ENCODE results near the gene CD81. TPM values are rescaled to one million over a fixed set of nuclear protein-coding genes. Genes with fewer than 3 reads are reported as not detected.
"Not testable (repeated sequence)": the region's sequence is repeated elsewhere in the genome, so short reads cannot be mapped to it uniquely, and the experiment has no call there.

CD81 gene
- total RNA-seq, 1 experiment from 2014 or later, result 296 TPM

DNA sequence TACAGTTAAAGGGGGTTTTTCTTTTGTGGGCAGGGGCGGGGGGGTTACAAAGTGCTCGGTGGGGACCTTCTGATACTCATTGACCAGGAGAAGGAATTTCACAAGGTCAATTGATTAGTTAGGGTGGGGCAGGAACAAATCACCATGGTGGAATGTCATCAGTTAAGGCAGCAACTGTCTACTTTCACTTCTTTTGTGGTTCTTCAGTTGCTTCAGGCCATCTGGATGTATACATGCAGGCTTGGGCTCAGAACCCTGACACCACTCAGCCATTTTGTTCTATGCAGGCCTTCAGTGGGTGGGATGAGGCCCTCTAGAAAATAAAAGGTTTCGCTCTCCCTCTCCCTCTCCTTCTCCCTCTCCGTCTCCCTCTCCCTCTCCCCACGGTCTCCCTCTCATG is 45.7 kb upstream of the CD81 start:
- TF ChIP-seq CBX3 (IDR thresholded peaks at IDR 0.05; ENCODE audit: low read depth) (peak; percentile 61; the same call in 1 of the 2 replicates), EZH2phosphoT487 (IDR thresholded peaks at IDR 0.05; ENCODE audit: borderline replicate concordance) (no peak)
- POLR2A ChIA-PET, result no interaction called here
- ATAC-seq (no peak), DNase-seq (ENCODE audit: low read depth, low spot score) (no peak)
- Histone ChIP-seq H3K9me2 (ENCODE audit: insufficient read depth) (no peaks in the 10 kb centered on the region), H3K4me2 (ENCODE audit: low read length) (no peak overlapping the region), H3K9ac (ENCODE audit: low read length) (no peak overlapping the region), H4K20me1 (ENCODE audit: insufficient read depth) (no peaks in the 10 kb centered on the region), H3K36me3 (ENCODE audit: control insufficient read depth in 1 of 2, insufficient read depth in 2 of 2, low read length in 2 of 2) (no peaks in the 10 kb centered on the region), H2AFZ (ENCODE audit: low read depth, low read length, poor library complexity, severe bottlenecking) (no peak overlapping the region), H3K27me3 (ENCODE audit: insufficient read depth, low read length) (no peaks in the 10 kb centered on the region; the same call in 1 of the 2 replicates), H3K9me3 (ENCODE audit: control insufficient read depth in 1 of 2, insufficient read depth in 1 of 2, low read depth in 1 of 2, low read length in 2 of 2) (peaks cover 0 to 4% of the 10 kb centered on the region in 2 experiments; a peak in 1 of 4 replicates), H3K79me2 (ENCODE audit: insufficient read depth, low read length) (no peaks in the 10 kb centered on the region), H3K4me3 (replicated peaks in 1 of 2; ENCODE audit: low read depth in 1 of 2, low read length in 2 of 2) (no peak overlapping the region), H3K4me1 (ENCODE audit: control insufficient read depth in 1 of 2, insufficient read depth in 2 of 2, low read length in 2 of 2) (no peaks in the 10 kb centered on the region), H3K27ac (ENCODE audit: low read depth, low read length) (no peak overlapping the region)
- RAD21 ChIA-PET (ENCODE audit: low non-redundant PET in 1 of 2, low total read pairs in 2 of 2, uncharacterized antibody in 2 of 2, unreplicated experiment in 2 of 2), result no interaction called here
- intact Hi-C loops (cut with micrococcal nuclease), result no loop called here
- no TSS peak for BruUV-seq (replicated peaks)
- CTCF ChIA-PET, result no interaction called here

DNA sequence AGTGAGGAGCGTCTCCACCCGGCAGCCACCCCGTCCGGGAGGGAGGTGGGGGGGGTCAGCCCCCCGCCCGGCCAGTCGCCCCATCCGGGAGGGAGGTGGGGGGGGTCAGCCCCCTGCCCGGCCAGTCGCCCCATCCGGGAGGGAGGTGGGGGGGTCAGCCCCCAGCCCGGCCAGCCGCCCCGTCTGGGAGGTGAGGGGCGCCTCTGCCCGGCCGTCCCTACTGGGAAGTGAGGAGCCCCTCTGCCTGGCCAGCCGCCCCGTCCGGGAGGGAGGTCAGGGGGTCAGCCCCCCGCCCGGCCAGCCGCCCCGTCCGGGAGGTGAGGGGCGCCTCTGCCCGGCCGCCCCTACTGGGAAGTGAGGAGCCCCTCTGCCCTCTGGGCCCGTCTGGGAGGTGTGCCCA is 44.5 kb upstream of the CD81 start:
- H3K27me3 ChIP-seq (ENCODE audit: insufficient read depth, low read length); DNase-seq (ENCODE audit: low read depth, low spot score): not testable (repeated sequence)

DNA sequence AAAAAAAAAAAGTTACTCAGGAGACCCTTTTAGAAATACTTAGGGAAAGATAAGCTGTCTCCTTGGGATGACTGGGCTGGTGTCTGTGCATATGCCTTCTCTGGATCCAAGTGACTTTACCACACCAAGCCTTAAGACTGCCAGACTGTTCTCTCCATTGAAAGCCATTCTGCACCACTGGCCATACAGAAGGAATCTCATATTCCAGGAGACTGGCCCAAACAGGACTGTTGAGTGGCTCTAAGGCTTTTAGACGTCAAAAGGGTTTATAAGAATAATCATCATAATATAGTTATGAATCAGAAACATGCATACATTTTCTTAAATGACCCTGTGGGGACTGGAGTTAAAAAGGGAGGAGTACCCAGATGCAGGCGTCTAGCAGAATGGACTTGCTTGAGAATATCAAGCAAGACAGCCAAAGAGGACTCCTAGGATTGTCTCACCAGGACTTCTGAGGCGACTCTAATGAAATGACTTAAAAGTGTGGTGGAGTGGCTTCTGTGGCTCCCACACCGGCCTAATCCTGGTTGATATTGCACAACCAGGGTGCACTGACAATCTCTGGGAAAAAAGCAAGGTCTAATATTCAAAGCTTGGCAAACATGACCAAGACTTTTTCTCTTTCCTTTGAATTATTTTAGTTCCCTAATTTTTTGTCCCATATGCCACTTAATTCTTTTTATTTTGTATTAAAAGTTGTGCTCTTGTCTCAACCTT is 43.5 kb upstream of the CD81 start:
- POLR2A ChIA-PET; RAD21 ChIA-PET (ENCODE audit: low non-redundant PET in 1 of 2, low total read pairs in 2 of 2, uncharacterized antibody in 2 of 2, unreplicated experiment in 2 of 2); intact Hi-C loops (cut with micrococcal nuclease); H3K79me2 ChIP-seq (ENCODE audit: insufficient read depth, low read length); H3K4me2 ChIP-seq (ENCODE audit: low read length); H3K27ac ChIP-seq (ENCODE audit: low read depth, low read length); DNase-seq (ENCODE audit: low read depth, low spot score); BruUV-seq (replicated peaks); CTCF ChIA-PET; H3K36me3 ChIP-seq (ENCODE audit: control insufficient read depth in 1 of 2, insufficient read depth in 2 of 2, low read length in 2 of 2); H3K9ac ChIP-seq (ENCODE audit: low read length); H3K4me1 ChIP-seq (ENCODE audit: control insufficient read depth in 1 of 2, insufficient read depth in 2 of 2, low read length in 2 of 2); H4K20me1 ChIP-seq (ENCODE audit: insufficient read depth); ATAC-seq; H2AFZ ChIP-seq (ENCODE audit: low read depth, low read length, poor library complexity, severe bottlenecking); H3K4me3 ChIP-seq (replicated peaks in 1 of 2; ENCODE audit: low read depth in 1 of 2, low read length in 2 of 2); H3K9me2 ChIP-seq (ENCODE audit: insufficient read depth); H3K27me3 ChIP-seq (ENCODE audit: insufficient read depth, low read length); H3K9me3 ChIP-seq (ENCODE audit: control insufficient read depth in 1 of 2, insufficient read depth in 1 of 2, low read depth in 1 of 2, low read length in 2 of 2): not testable (repeated sequence)

More for the DNA sequence above, 44.5 kb upstream of the CD81 start:
- H3K4me1 ChIP-seq (ENCODE audit: control insufficient read depth in 1 of 2, insufficient read depth in 2 of 2, low read length in 2 of 2); H2AFZ ChIP-seq (ENCODE audit: low read depth, low read length, poor library complexity, severe bottlenecking); H3K9me2 ChIP-seq (ENCODE audit: insufficient read depth); CTCF ChIA-PET; H3K9me3 ChIP-seq (ENCODE audit: control insufficient read depth in 1 of 2, insufficient read depth in 1 of 2, low read depth in 1 of 2, low read length in 2 of 2); H3K79me2 ChIP-seq (ENCODE audit: insufficient read depth, low read length); H3K4me2 ChIP-seq (ENCODE audit: low read length); H3K4me3 ChIP-seq (replicated peaks in 1 of 2; ENCODE audit: low read depth in 1 of 2, low read length in 2 of 2); H4K20me1 ChIP-seq (ENCODE audit: insufficient read depth); intact Hi-C loops (cut with micrococcal nuclease); H3K9ac ChIP-seq (ENCODE audit: low read length); BruUV-seq (replicated peaks); ATAC-seq; POLR2A ChIA-PET; H3K36me3 ChIP-seq (ENCODE audit: control insufficient read depth in 1 of 2, insufficient read depth in 2 of 2, low read length in 2 of 2); H3K27ac ChIP-seq (ENCODE audit: low read depth, low read length); RAD21 ChIA-PET (ENCODE audit: low non-redundant PET in 1 of 2, low total read pairs in 2 of 2, uncharacterized antibody in 2 of 2, unreplicated experiment in 2 of 2): not testable (repeated sequence)

DNA sequence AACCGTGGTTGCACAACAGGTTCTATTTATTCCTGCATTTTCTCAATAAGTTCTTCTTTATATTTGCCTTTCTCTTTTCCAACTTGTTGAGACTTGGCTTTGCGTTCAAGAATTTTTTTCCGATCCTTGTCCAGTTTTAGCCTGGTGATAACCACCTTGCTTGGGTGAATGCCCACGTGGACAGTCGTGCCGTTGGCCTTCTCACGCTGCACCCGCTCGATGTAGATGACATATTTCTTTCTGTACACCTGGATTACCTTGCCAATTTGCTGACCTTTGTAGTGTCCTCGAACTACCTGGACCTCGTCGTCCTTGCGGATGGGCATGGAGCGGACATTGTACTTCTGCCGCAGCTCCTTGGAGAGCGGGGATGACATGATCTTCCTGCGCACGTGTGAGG is 41.8 kb upstream of the CD81 start:
- H3K36me3 ChIP-seq (ENCODE audit: control insufficient read depth in 1 of 2, insufficient read depth in 2 of 2, low read length in 2 of 2); H3K27me3 ChIP-seq (ENCODE audit: insufficient read depth, low read length); H3K4me1 ChIP-seq (ENCODE audit: control insufficient read depth in 1 of 2, insufficient read depth in 2 of 2, low read length in 2 of 2); DNase-seq (ENCODE audit: low read depth, low spot score); H3K79me2 ChIP-seq (ENCODE audit: insufficient read depth, low read length); CTCF ChIA-PET; POLR2A ChIA-PET; intact Hi-C loops (cut with micrococcal nuclease); H3K9ac ChIP-seq (ENCODE audit: low read length); H3K27ac ChIP-seq (ENCODE audit: low read depth, low read length); H3K9me2 ChIP-seq (ENCODE audit: insufficient read depth); H3K9me3 ChIP-seq (ENCODE audit: control insufficient read depth in 1 of 2, insufficient read depth in 1 of 2, low read depth in 1 of 2, low read length in 2 of 2); H3K4me3 ChIP-seq (replicated peaks in 1 of 2; ENCODE audit: low read depth in 1 of 2, low read length in 2 of 2); H4K20me1 ChIP-seq (ENCODE audit: insufficient read depth); ATAC-seq; H3K4me2 ChIP-seq (ENCODE audit: low read length); H2AFZ ChIP-seq (ENCODE audit: low read depth, low read length, poor library complexity, severe bottlenecking); RAD21 ChIA-PET (ENCODE audit: low non-redundant PET in 1 of 2, low total read pairs in 2 of 2, uncharacterized antibody in 2 of 2, unreplicated experiment in 2 of 2): not testable (repeated sequence)
- BruUV-seq (replicated peaks), result TSS peak; percentile 36

Data from HCT116 (cell line).